HT-29 (cell line): Measurements from ENCODE around the gene PPME1. TPM values are rescaled to one million over a fixed set of nuclear protein-coding genes. Genes with fewer than 3 reads are reported as not detected.
A peak's percentile ranks its signal among the peaks of the same experiment; 100 is the strongest.
"Not testable (repeated sequence)": the region's sequence is repeated elsewhere in the genome, so short reads cannot be mapped to it uniquely, and the experiment has no call there.

Source experiments
- DNase-seq: peaks from one replicate; pipeline ENCODE4 v3.0.0-alpha.2; 2015; ENCODE audit warnings: low spot score
- total RNA-seq: library from RNA; depleted of rRNA; stranded (reverse); fragments of >200 nt; shearing (Covaris generic); gene quantifications from 2 replicates; pipeline ENCODE4 v1.2.3, GENCODE V29; 2014; rRNA removed

The PPME1 gene
- 29.6 and 34.7 TPM in 2 replicates for total RNA-seq

- peak; percentile 100 for DNase-seq
Observed at GRCh38 chr11:74170694-74171629, at the start of gene PPME1, which contains the start of gene C2CD3. Gene PPME1, plus strand, starts transcription at chr11:74171289. Its CDS starts 133 bp downstream, at chr11:74171422. Gene C2CD3, minus strand, starts transcription at chr11:74171002. Its CDS starts 210 bp downstream, at chr11:74170792.

- no peak for DNase-seq
Observed at GRCh38 chr11:74121804-74122203, 49.3 kb upstream of the PPME1 start.

GRCh38 chr11:74123008-74123448 lies 48.1 kb upstream of the PPME1 start:
- no peak for DNase-seq

- DNase-seq = not testable (repeated sequence)
Observed at GRCh38 chr11:74129121-74129520, 42.0 kb upstream of the PPME1 start.

GRCh38 chr11:74132833-74133232 lies 38.3 kb upstream of the PPME1 start:
- DNase-seq = no peak

GRCh38 chr11:74133436-74133835 lies 37.7 kb upstream of the PPME1 start:
- no peak for DNase-seq

GRCh38 chr11:74134661-74135060 lies 36.4 kb upstream of the PPME1 start:
- DNase-seq = no peak

GRCh38 chr11:74135127-74135840 lies 35.8 kb upstream of the PPME1 start:
- no peak for DNase-seq

- no peak for DNase-seq
Observed at GRCh38 chr11:74138021-74138420, 33.1 kb upstream of the PPME1 start.

GRCh38 chr11:74138572-74138971 lies 32.5 kb upstream of the PPME1 start:
- DNase-seq = peak; percentile 96

- DNase-seq = no peak
Observed at GRCh38 chr11:74139151-74139918, 31.8 kb upstream of the PPME1 start.

GRCh38 chr11:74139919-74140431 lies 31.1 kb upstream of the PPME1 start:
- DNase-seq = not testable (repeated sequence)

GRCh38 chr11:74141241-74141695 lies 29.8 kb upstream of the PPME1 start:
- peak; percentile 34 for DNase-seq

GRCh38 chr11:74141908-74142307 lies 29.2 kb upstream of the PPME1 start:
- DNase-seq = no peak

- no peak for DNase-seq
Observed at GRCh38 chr11:74142624-74143023, 28.5 kb upstream of the PPME1 start.

- DNase-seq = no peak
Observed at GRCh38 chr11:74144592-74144991, 26.5 kb upstream of the PPME1 start.

- DNase-seq = no peak
Observed at GRCh38 chr11:74147199-74147929, 23.7 kb upstream of the PPME1 start.

GRCh38 chr11:74153224-74153623 lies 17.9 kb upstream of the PPME1 start:
- no peak for DNase-seq

- no peak for DNase-seq
Observed at GRCh38 chr11:74154620-74155281, 16.3 kb upstream of the PPME1 start.

- DNase-seq = no peak
Observed at GRCh38 chr11:74157169-74157568, 13.9 kb upstream of the PPME1 start.
